Stimulated activated naive B cell treated with anti-CD40 and anti-IgM and Interleukin-4, amounts not matched to agents 10 μg/mL and 1 μg/mL and 100 μg/mL, for 72 hours (primary cell): ENCODE measurements around the gene OFD1.

Experiments used
- ATAC-seq, 2 donors: fragments of 150-1000 bp; cut with Tn5 transposase; replicated peaks; 2 replicates each; pipeline ENCODE4 v1.10.0; 2021; ENCODE audit warnings: moderate library complexity in 1 of 2
- DNase-seq: peaks from one replicate; pipeline ENCODE4 v3.0.0; 2021
- H3K27ac Mint-ChIP-seq: one replicate; pipeline ENCODE4 v1.8.0; 2022; ENCODE audit warnings: mild to moderate bottlenecking, mixed read lengths
- H3K27me3 Mint-ChIP-seq, 2 donors: one replicate each; pipeline ENCODE4 v1.8.0; 2022; ENCODE audit warnings: mixed read lengths in 2 of 2
- H3K36me3 Mint-ChIP-seq, 2 donors: one replicate each; pipeline ENCODE4 v1.8.0; 2022; ENCODE audit warnings: mixed read lengths in 2 of 2, mild to moderate bottlenecking in 1 of 2
- H3K4me1 Mint-ChIP-seq, 2 donors: one replicate each; pipeline ENCODE4 v1.8.0; 2022; ENCODE audit warnings: mixed read lengths in 2 of 2, mild to moderate bottlenecking in 1 of 2
- H3K4me3 Mint-ChIP-seq, 2 donors: one replicate each; pipeline ENCODE4 v1.8.0; 2022; ENCODE audit warnings: mild to moderate bottlenecking in 2 of 2, mixed read lengths in 2 of 2, moderate library complexity in 1 of 2
- H3K9me3 Mint-ChIP-seq, 2 donors: one replicate each; pipeline ENCODE4 v1.8.0; 2022; ENCODE audit warnings: mixed read lengths in 2 of 2, mild to moderate bottlenecking in 1 of 2

OFD1 gene

GRCh38 chrX:13774696-13775095 lies 40.1 kb downstream of the OFD1 start:
- DNase-seq, result no peak
- Mint-ChIP-seq H3K36me3 (peaks cover 6 to 40% of the 10 kb centered on the region in 2 donors), H3K4me1 (no peaks in the 10 kb centered on the region), H3K9me3 (no peaks in the 10 kb centered on the region), H3K27me3 (peaks cover 0 to 5% of the 10 kb centered on the region in 2 donors), H3K4me3 (no peak overlapping the region), H3K27ac (no peak overlapping the region)
- no peak for ATAC-seq

- DNase-seq (no peak), ATAC-seq (no peak)
- Mint-ChIP-seq H3K4me1 (no peaks in the 10 kb centered on the region), H3K36me3 (peaks cover 6 to 31% of the 10 kb centered on the region in 2 donors), H3K27me3 (peaks cover 0 to 5% of the 10 kb centered on the region in 2 donors), H3K27ac (no peak overlapping the region), H3K9me3 (no peaks in the 10 kb centered on the region), H3K4me3 (no peak overlapping the region)
These were observed 41.3 kb downstream of the OFD1 start for GRCh38 chrX:13775837-13776236.

- H3K9me3 Mint-ChIP-seq, result no peaks in the 10 kb centered on the region
- H3K27ac Mint-ChIP-seq, result no peak overlapping the region
- H3K36me3 Mint-ChIP-seq, result peaks cover 6 to 29% of the 10 kb centered on the region in 2 donors
- DNase-seq, result no peak
- H3K4me3 Mint-ChIP-seq, result no peak overlapping the region
- peaks cover 0 to 5% of the 10 kb centered on the region in 2 donors for H3K27me3 Mint-ChIP-seq
- no peaks in the 10 kb centered on the region for H3K4me1 Mint-ChIP-seq
- no peak for ATAC-seq
These were observed 41.8 kb downstream of the OFD1 start for GRCh38 chrX:13776387-13776786.

- no peak for ATAC-seq
These were observed 44.4 kb downstream of the OFD1 start for GRCh38 chrX:13778916-13779315.

GRCh38 chrX:13780868-13781427 lies 46.4 kb downstream of the OFD1 start:
- ATAC-seq, result no peak
- Mint-ChIP-seq H3K9me3 (no peaks in the 10 kb centered on the region), H3K4me1 (no peaks in the 10 kb centered on the region), H3K27ac (no peak overlapping the region), H3K4me3 (no peak overlapping the region), H3K36me3 (peaks cover 0 to 5% of the 10 kb centered on the region in 2 donors), H3K27me3 (peaks cover 0 to 14% of the 10 kb centered on the region in 2 donors)
- no peak for DNase-seq

More at GRCh38 chrX:13778916-13779315, 44.4 kb downstream of the OFD1 start:
- DNase-seq, result no peak
- H3K9me3 Mint-ChIP-seq, result no peaks in the 10 kb centered on the region
- peaks cover 0 to 14% of the 10 kb centered on the region in 2 donors for H3K27me3 Mint-ChIP-seq
- H3K36me3 Mint-ChIP-seq, result peaks cover 0 to 16% of the 10 kb centered on the region in 2 donors
- no peak overlapping the region for H3K4me3 Mint-ChIP-seq
- no peaks in the 10 kb centered on the region for H3K4me1 Mint-ChIP-seq
- H3K27ac Mint-ChIP-seq, result no peak overlapping the region

GRCh38 chrX:13786048-13786447 lies 51.5 kb downstream of the OFD1 start:
- no peak for ATAC-seq

GRCh38 chrX:13790206-13791131 lies 55.9 kb downstream of the OFD1 start:
- Mint-ChIP-seq H3K9me3 (no peaks in the 10 kb centered on the region), H3K36me3 (no peaks in the 10 kb centered on the region), H3K27me3 (peaks cover 0 to 18% of the 10 kb centered on the region in 2 donors), H3K4me1 (no peaks in the 10 kb centered on the region), H3K4me3 (no peak overlapping the region), H3K27ac (no peak overlapping the region)
- DNase-seq, result no peak
- no peak for ATAC-seq

More at GRCh38 chrX:13786048-13786447, 51.5 kb downstream of the OFD1 start:
- Mint-ChIP-seq H3K4me3 (no peak overlapping the region), H3K36me3 (no peaks in the 10 kb centered on the region), H3K27ac (no peak overlapping the region), H3K4me1 (no peaks in the 10 kb centered on the region), H3K27me3 (peaks cover 0 to 23% of the 10 kb centered on the region in 2 donors), H3K9me3 (no peaks in the 10 kb centered on the region)
- no peak for DNase-seq

- H3K27me3 Mint-ChIP-seq, result peaks cover 0 to 18% of the 10 kb centered on the region in 2 donors
- no peak overlapping the region for H3K4me3 Mint-ChIP-seq
- H3K9me3 Mint-ChIP-seq, result no peaks in the 10 kb centered on the region
- no peak for ATAC-seq
- no peaks in the 10 kb centered on the region for H3K4me1 Mint-ChIP-seq
- no peak for DNase-seq
- no peaks in the 10 kb centered on the region for H3K36me3 Mint-ChIP-seq
- H3K27ac Mint-ChIP-seq, result no peak overlapping the region
These were observed 56.6 kb downstream of the OFD1 start for GRCh38 chrX:13791145-13791544.

GRCh38 chrX:13791559-13791958 lies 57.0 kb downstream of the OFD1 start:
- Mint-ChIP-seq H3K4me3 (no peak overlapping the region), H3K9me3 (no peaks in the 10 kb centered on the region), H3K36me3 (no peaks in the 10 kb centered on the region), H3K27me3 (peaks cover 0 to 14% of the 10 kb centered on the region in 2 donors), H3K4me1 (no peaks in the 10 kb centered on the region), H3K27ac (no peak overlapping the region)
- DNase-seq (no peak), ATAC-seq (no peak)

- no peak for DNase-seq
- no peaks in the 10 kb centered on the region for H3K9me3 Mint-ChIP-seq
- H3K4me1 Mint-ChIP-seq, result no peaks in the 10 kb centered on the region
- ATAC-seq, result no peak
- H3K27me3 Mint-ChIP-seq, result peaks cover 0 to 22% of the 10 kb centered on the region in 2 donors
- H3K36me3 Mint-ChIP-seq, result no peaks in the 10 kb centered on the region
- no peak overlapping the region for H3K27ac Mint-ChIP-seq
- H3K4me3 Mint-ChIP-seq, result no peak overlapping the region
These were observed 59.3 kb downstream of the OFD1 start for GRCh38 chrX:13793897-13794296.

- H3K36me3 Mint-ChIP-seq, result no peaks in the 10 kb centered on the region
These were observed 59.9 kb downstream of the OFD1 start for GRCh38 chrX:13794417-13794816.

GRCh38 chrX:13797512-13797911 lies 63.0 kb downstream of the OFD1 start:
- no peak for ATAC-seq
- Mint-ChIP-seq H3K4me1 (no peaks in the 10 kb centered on the region), H3K27ac (no peak overlapping the region), H3K27me3 (peaks cover 0 to 20% of the 10 kb centered on the region in 2 donors), H3K9me3 (peaks cover 0 to 10% of the 10 kb centered on the region in 2 donors), H3K36me3 (peaks cover 0 to 4% of the 10 kb centered on the region in 2 donors), H3K4me3 (no peak overlapping the region)
- DNase-seq, result no peak

More at GRCh38 chrX:13794417-13794816, 59.9 kb downstream of the OFD1 start:
- Mint-ChIP-seq H3K9me3 (no peaks in the 10 kb centered on the region), H3K27me3 (peaks cover 0 to 22% of the 10 kb centered on the region in 2 donors), H3K4me1 (no peaks in the 10 kb centered on the region), H3K27ac (no peak overlapping the region), H3K4me3 (no peak overlapping the region)
- ATAC-seq (no peak), DNase-seq (no peak)

GRCh38 chrX:13798184-13798583 lies 63.6 kb downstream of the OFD1 start:
- ATAC-seq, result no peak
- peaks cover 0 to 10% of the 10 kb centered on the region in 2 donors for H3K9me3 Mint-ChIP-seq
- H3K27ac Mint-ChIP-seq, result no peak overlapping the region
- no peak for DNase-seq
- H3K4me1 Mint-ChIP-seq, result no peaks in the 10 kb centered on the region
- no peak overlapping the region for H3K4me3 Mint-ChIP-seq
- H3K36me3 Mint-ChIP-seq, result peaks cover 0 to 4% of the 10 kb centered on the region in 2 donors
- H3K27me3 Mint-ChIP-seq, result peaks cover 0 to 18% of the 10 kb centered on the region in 2 donors

GRCh38 chrX:13803116-13803515 lies 68.6 kb downstream of the OFD1 start:
- Mint-ChIP-seq H3K4me3 (no peak overlapping the region), H3K4me1 (no peaks in the 10 kb centered on the region), H3K27me3 (peaks cover 0 to 30% of the 10 kb centered on the region in 2 donors), H3K9me3 (peaks cover 0 to 10% of the 10 kb centered on the region in 2 donors), H3K27ac (no peak overlapping the region), H3K36me3 (peaks cover 0 to 4% of the 10 kb centered on the region in 2 donors)
- no peak for DNase-seq
- no peak for ATAC-seq

- DNase-seq, result no peak
- H3K9me3 Mint-ChIP-seq, result peaks cover 0 to 2% of the 10 kb centered on the region in 2 donors
- H3K27me3 Mint-ChIP-seq, result peaks cover 0 to 26% of the 10 kb centered on the region in 2 donors
- H3K4me1 Mint-ChIP-seq, result no peaks in the 10 kb centered on the region
- no peak overlapping the region for H3K4me3 Mint-ChIP-seq
- ATAC-seq, result no peak
- no peak overlapping the region for H3K27ac Mint-ChIP-seq
- no peaks in the 10 kb centered on the region for H3K36me3 Mint-ChIP-seq
These were observed 70.7 kb downstream of the OFD1 start for GRCh38 chrX:13805241-13805640.
